Adrenal gland (tissue), 12 donors: Measurements from ENCODE around the gene SNURF. TPM values are rescaled to one million over a fixed set of nuclear protein-coding genes. Genes with fewer than 3 reads are reported as not detected.
"Not testable (repeated sequence)": the region's sequence is repeated elsewhere in the genome, so short reads cannot be mapped to it uniquely, and the experiment has no call there.

ENCODE experiments used
- DNase-seq, 7 donors: peaks; one replicate each; pipeline ENCODE4 v3.0.0-alpha.2; 2019 to 2020
- H3K27ac ChIP-seq, 5 donors: fragments of 200-600 bp; sonication (generic) in 4 of 5; 1 replicate in 3 of 5; 2 replicates in 2 of 5; pipeline versions ENCODE4 v1.5.1 to v1.8.0; 2016 to 2020; ENCODE audit warnings: mild to moderate bottlenecking in 1 of 5
- H3K27me3 ChIP-seq: fragments of 200-600 bp; 2 replicates; pipeline ENCODE4 v1.8.0; 2021
- H3K36me3 ChIP-seq, 2 donors: fragments of 200-600 bp; replicated peaks in 1 of 2; 1 replicate in 1 of 2; 2 replicates in 1 of 2; pipeline versions ENCODE4 v1.5.1 to v1.8.0; 2018 to 2022
- H3K4me1 ChIP-seq, 2 donors: fragments of 200-600 bp; replicated peaks in 1 of 2; 1 replicate in 1 of 2; 2 replicates in 1 of 2; pipeline versions ENCODE4 v1.5.1 to v1.8.0; 2018 to 2021
- H3K4me3 ChIP-seq, 4 donors: fragments of 200-600 bp; sonication (generic) in 3 of 4; one replicate each; pipeline ENCODE4 v1.5.1; 2016 to 2018
- H3K9me3 ChIP-seq, 3 donors: fragments of 200-600 bp; sonication (generic) in 1 of 3; replicated peaks in 1 of 3; 1 replicate in 2 of 3; 2 replicates in 1 of 3; pipeline versions ENCODE4 v1.5.1 to v1.8.0; 2016 to 2021
- CTCF ChIP-seq, 6 experiments: fragments of 450-650 bp in 4 of 6; fragments of 200-600 bp in 2 of 6; sonication (generic) in 1 of 6; IDR thresholded peaks; 1 replicate in 5 of 6; 2 replicates in 1 of 6; pipeline versions ENCODE4 v1.5.1 to v1.8.0; 2016 to 2021; ENCODE audit warnings: antibody characterized with exemption in 6 of 6, mild to moderate bottlenecking in 2 of 6, moderate library complexity in 1 of 6
- POLR2A ChIP-seq, 2 donors: fragments of 450-650 bp; IDR thresholded peaks; one replicate each; pipeline ENCODE4 v1.6.1; 2017; ENCODE audit warnings: antibody characterized with exemption in 2 of 2, mild to moderate bottlenecking in 2 of 2, moderate library complexity in 1 of 2
- WGBS, 4 donors: extraction: QIAGEN DNeasy Blood & Tissue Kit in 2 of 4; methylation state at CpG; one replicate each; pipeline versions ENCODE4 v1.1.5 to v1.1.7; 2013 to 2017; 5-methylcytosine and 5-hydroxymethylcytosine counted together
- intact Hi-C, 2 donors: fragments of 100-400 bp; cut with DNase I; formaldehyde crosslinking; loops; one replicate each; pipeline versions ENCODE4 v1.14.1 to v1.15.0; 2022 to 2023
- polyA plus RNA-seq, 3 donors: library from polyadenylated mRNA; stranded (reverse); fragments of 200-250 nt in 2 of 3; fragments of 350-450 nt in 1 of 3; fragmentation: Illumina TruSeq in 1 of 3; extraction: RNeasy Lipid Tissue Mini Kit (QIAGEN cat#74804) in 1 of 3; gene quantifications; one replicate each; pipeline ENCODE4 v1.2.3, GENCODE V29; 2013 to 2014
- total RNA-seq, 9 donors: library from RNA; depleted of rRNA in 4 of 9; stranded (reverse); fragments of >200 nt in 4 of 9; fragments of 120-200 nt in 1 of 9; fragmentation: NEBNext Ultra II Directional in 1 of 9; extraction: Animal tissue kit (Norgen Biotek cat#: 25700) in 1 of 9; gene quantifications; one replicate each; pipeline versions ENCODE4 v1.1.0 to v1.2.4, GENCODE V29; 2013 to 2023
- donor health status: healthy with polysubstance abuse.
- donor health status: Bipolar disorder and iron deficiency.
- donor health status: DM: yes; HTN: yes; CAD: no.
- donor health status: DM: no; HTN: no; CAD: no.
- donor health status: DM: no; HTN: no; CAD: no.
- donor health status: DM: yes; HTN: yes; CAD: no.

SNURF gene
- total and polyA plus RNA-seq, 12 donors: 0.66 to 52.9 (median 15.6) TPM

GRCh38 chr15:24919446-24919845 is 35.3 kb upstream of the SNURF start:
- intact Hi-C loops: no loop called here
- H3K36me3 ChIP-seq: no peaks in the 10 kb centered on the region
- no peak overlapping the region for H3K4me3 ChIP-seq
- no peaks in the 10 kb centered on the region for H3K27me3 ChIP-seq
- H3K4me1 ChIP-seq: no peaks in the 10 kb centered on the region
- H3K27ac ChIP-seq: no peak overlapping the region
- TF ChIP-seq CTCF (IDR thresholded peaks at IDR 0.05) (no peak), POLR2A (IDR thresholded peaks at IDR 0.05) (no peak)
- WGBS, 4 donors: 82 to 89% (median 86%) methylated on average over 2 of the region's 2 CpGs
- DNase-seq: no peak
- H3K9me3 ChIP-seq: no peaks in the 10 kb centered on the region

GRCh38 chr15:24922781-24923180 is 32.0 kb upstream of the SNURF start:
- H3K4me1 ChIP-seq, H3K27me3 ChIP-seq, H3K27ac ChIP-seq, H3K36me3 ChIP-seq, DNase-seq, intact Hi-C loops, H3K9me3 ChIP-seq, H3K4me3 ChIP-seq: not testable (repeated sequence)
- WGBS, 4 donors: 78 to 100% (median 88%) methylated on average over 2 to 6 of the region's 6 CpGs

GRCh38 chr15:24924153-24924552 is 30.6 kb upstream of the SNURF start:
- no peaks in the 10 kb centered on the region for H3K4me1 ChIP-seq
- H3K27ac ChIP-seq: no peak overlapping the region
- H3K9me3 ChIP-seq: no peaks in the 10 kb centered on the region
- DNase-seq: no peak
- no peaks in the 10 kb centered on the region for H3K27me3 ChIP-seq
- H3K4me3 ChIP-seq: no peak overlapping the region
- 71 to 91% (median 75%) methylated on average over 3 of the region's 3 CpGs for WGBS, 4 donors
- TF ChIP-seq POLR2A (IDR thresholded peaks at IDR 0.05) (no peak), CTCF (IDR thresholded peaks at IDR 0.05) (no peak)
- H3K36me3 ChIP-seq: no peaks in the 10 kb centered on the region
- intact Hi-C loops: no loop called here

GRCh38 chr15:24924621-24925020 is 30.2 kb upstream of the SNURF start:
- TF ChIP-seq CTCF (IDR thresholded peaks at IDR 0.05) (no peak), POLR2A (IDR thresholded peaks at IDR 0.05) (no peak)
- Histone ChIP-seq H3K4me1 (no peaks in the 10 kb centered on the region), H3K9me3 (no peaks in the 10 kb centered on the region), H3K36me3 (no peaks in the 10 kb centered on the region), H3K4me3 (no peak overlapping the region), H3K27ac (no peak overlapping the region), H3K27me3 (no peaks in the 10 kb centered on the region)
- WGBS, 4 donors: 50 to 62% (median 55%) methylated on average over 2 of the region's 2 CpGs
- no peak for DNase-seq
- intact Hi-C loops: no loop called here

GRCh38 chr15:24931874-24932732 is 22.7 kb upstream of the SNURF start:
- intact Hi-C loops, DNase-seq, H3K4me3 ChIP-seq, H3K4me1 ChIP-seq, H3K27ac ChIP-seq, H3K9me3 ChIP-seq, H3K36me3 ChIP-seq, H3K27me3 ChIP-seq: not testable (repeated sequence)
- 82 to 90% (median 86%) methylated on average over 10 of the region's 10 CpGs for WGBS, 4 donors
